Measurements from ENCODE around the gene ZNF587.
"Not testable (repeated sequence)": the region's sequence is repeated elsewhere in the genome, so short reads cannot be mapped to it uniquely, and the experiment has no call there.

DNA sequence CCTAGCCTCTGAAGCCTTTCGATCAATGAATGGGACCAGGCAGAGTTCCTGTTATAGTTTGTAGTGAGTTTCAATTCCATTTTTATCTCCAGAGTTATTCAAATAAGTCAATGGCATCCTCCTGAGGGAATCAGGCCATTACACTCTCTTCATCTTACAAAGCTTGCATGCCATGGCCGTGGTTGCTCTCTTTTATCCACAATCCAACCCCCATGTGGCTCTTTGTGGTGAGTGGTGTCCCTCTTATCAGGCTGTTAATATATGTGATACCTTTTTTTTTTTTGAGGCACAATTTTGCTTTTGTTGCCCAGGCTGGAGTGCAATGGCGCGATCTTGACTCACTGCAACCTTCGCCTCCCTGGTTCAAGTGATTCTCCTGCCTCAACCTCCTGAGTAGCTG, 12.7 kb upstream of the ZNF587 start:
- TF ChIP-seq, protein P1, sequence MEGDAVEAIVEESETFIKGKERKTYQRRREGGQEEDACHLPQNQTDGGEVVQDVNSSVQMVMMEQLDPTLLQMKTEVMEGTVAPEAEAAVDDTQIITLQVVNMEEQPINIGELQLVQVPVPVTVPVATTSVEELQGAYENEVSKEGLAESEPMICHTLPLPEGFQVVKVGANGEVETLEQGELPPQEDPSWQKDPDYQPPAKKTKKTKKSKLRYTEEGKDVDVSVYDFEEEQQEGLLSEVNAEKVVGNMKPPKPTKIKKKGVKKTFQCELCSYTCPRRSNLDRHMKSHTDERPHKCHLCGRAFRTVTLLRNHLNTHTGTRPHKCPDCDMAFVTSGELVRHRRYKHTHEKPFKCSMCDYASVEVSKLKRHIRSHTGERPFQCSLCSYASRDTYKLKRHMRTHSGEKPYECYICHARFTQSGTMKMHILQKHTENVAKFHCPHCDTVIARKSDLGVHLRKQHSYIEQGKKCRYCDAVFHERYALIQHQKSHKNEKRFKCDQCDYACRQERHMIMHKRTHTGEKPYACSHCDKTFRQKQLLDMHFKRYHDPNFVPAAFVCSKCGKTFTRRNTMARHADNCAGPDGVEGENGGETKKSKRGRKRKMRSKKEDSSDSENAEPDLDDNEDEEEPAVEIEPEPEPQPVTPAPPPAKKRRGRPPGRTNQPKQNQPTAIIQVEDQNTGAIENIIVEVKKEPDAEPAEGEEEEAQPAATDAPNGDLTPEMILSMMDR (CRISPR knock-in tag; IDR thresholded peaks at IDR 0.05), result not testable (repeated sequence)
- not testable (repeated sequence) for TF ChIP-seq PHF8 (CRISPR knock-in tag; IDR thresholded peaks at IDR 0.05); SMC3 (IDR thresholded peaks at IDR 0.05; ENCODE audit: low read length); MXD4 (CRISPR knock-in tag; IDR thresholded peaks at IDR 0.05); RFX1 (IDR thresholded peaks at IDR 0.05); EZH2 (conservative IDR thresholded peaks at IDR 0.05; ENCODE audit: low read depth, low read length); ZNF781 (CRISPR knock-in tag; IDR thresholded peaks at IDR 0.05; ENCODE audit: borderline replicate concordance, not compliant biosample characterization)
- TF ChIP-seq, protein P2, sequence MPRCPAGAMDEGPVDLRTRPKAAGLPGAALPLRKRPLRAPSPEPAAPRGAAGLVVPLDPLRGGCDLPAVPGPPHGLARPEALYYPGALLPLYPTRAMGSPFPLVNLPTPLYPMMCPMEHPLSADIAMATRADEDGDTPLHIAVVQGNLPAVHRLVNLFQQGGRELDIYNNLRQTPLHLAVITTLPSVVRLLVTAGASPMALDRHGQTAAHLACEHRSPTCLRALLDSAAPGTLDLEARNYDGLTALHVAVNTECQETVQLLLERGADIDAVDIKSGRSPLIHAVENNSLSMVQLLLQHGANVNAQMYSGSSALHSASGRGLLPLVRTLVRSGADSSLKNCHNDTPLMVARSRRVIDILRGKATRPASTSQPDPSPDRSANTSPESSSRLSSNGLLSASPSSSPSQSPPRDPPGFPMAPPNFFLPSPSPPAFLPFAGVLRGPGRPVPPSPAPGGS (CRISPR knock-in tag; IDR thresholded peaks at IDR 0.05), result not testable (repeated sequence)
- TF ChIP-seq, protein P3, sequence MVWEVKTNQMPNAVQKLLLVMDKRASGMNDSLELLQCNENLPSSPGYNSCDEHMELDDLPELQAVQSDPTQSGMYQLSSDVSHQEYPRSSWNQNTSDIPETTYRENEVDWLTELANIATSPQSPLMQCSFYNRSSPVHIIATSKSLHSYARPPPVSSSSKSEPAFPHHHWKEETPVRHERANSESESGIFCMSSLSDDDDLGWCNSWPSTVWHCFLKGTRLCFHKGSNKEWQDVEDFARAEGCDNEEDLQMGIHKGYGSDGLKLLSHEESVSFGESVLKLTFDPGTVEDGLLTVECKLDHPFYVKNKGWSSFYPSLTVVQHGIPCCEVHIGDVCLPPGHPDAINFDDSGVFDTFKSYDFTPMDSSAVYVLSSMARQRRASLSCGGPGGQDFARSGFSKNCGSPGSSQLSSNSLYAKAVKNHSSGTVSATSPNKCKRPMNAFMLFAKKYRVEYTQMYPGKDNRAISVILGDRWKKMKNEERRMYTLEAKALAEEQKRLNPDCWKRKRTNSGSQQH (CRISPR knock-in tag; IDR thresholded peaks at IDR 0.05; ENCODE audit: low read depth), result not testable (repeated sequence)
- TF ChIP-seq, protein P4, sequence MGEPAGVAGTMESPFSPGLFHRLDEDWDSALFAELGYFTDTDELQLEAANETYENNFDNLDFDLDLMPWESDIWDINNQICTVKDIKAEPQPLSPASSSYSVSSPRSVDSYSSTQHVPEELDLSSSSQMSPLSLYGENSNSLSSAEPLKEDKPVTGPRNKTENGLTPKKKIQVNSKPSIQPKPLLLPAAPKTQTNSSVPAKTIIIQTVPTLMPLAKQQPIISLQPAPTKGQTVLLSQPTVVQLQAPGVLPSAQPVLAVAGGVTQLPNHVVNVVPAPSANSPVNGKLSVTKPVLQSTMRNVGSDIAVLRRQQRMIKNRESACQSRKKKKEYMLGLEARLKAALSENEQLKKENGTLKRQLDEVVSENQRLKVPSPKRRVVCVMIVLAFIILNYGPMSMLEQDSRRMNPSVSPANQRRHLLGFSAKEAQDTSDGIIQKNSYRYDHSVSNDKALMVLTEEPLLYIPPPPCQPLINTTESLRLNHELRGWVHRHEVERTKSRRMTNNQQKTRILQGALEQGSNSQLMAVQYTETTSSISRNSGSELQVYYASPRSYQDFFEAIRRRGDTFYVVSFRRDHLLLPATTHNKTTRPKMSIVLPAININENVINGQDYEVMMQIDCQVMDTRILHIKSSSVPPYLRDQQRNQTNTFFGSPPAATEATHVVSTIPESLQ (CRISPR knock-in tag; conservative IDR thresholded peaks at IDR 0.05), result not testable (repeated sequence)
- TF ChIP-seq, protein P5, sequence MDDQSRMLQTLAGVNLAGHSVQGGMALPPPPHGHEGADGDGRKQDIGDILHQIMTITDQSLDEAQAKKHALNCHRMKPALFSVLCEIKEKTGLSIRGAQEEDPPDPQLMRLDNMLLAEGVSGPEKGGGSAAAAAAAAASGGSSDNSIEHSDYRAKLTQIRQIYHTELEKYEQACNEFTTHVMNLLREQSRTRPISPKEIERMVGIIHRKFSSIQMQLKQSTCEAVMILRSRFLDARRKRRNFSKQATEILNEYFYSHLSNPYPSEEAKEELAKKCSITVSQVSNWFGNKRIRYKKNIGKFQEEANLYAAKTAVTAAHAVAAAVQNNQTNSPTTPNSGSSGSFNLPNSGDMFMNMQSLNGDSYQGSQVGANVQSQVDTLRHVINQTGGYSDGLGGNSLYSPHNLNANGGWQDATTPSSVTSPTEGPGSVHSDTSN (CRISPR knock-in tag; IDR thresholded peaks at IDR 0.05; ENCODE audit: borderline replicate concordance), result not testable (repeated sequence)
